ENCODE results near the gene SRCAP.
"Not testable (repeated sequence)": the region's sequence is repeated elsewhere in the genome, so short reads cannot be mapped to it uniquely, and the experiment has no call there.

Gene SRCAP

GRCh38 chr16:30664616-30665109 is 34.3 kb upstream of the SRCAP start:
- FAIRE-seq, result no peak

- FAIRE-seq, result no peak
Observed at GRCh38 chr16:30665155-30665829, 33.7 kb upstream of the SRCAP start.

- FAIRE-seq, result no peak
Observed at GRCh38 chr16:30665830-30666190, 33.2 kb upstream of the SRCAP start.

GRCh38 chr16:30666681-30667080 is 32.3 kb upstream of the SRCAP start:
- no peak for FAIRE-seq

- FAIRE-seq, result no peak
Observed at GRCh38 chr16:30667361-30667905, 31.5 kb upstream of the SRCAP start.

- FAIRE-seq, result no peak
Observed at GRCh38 chr16:30668393-30668792, 30.6 kb upstream of the SRCAP start.

- no peak for FAIRE-seq
Observed at GRCh38 chr16:30669026-30669902, 29.7 kb upstream of the SRCAP start.

- FAIRE-seq, result no peak
Observed at GRCh38 chr16:30669903-30670824, 28.8 kb upstream of the SRCAP start.

GRCh38 chr16:30675143-30675542 is 23.8 kb upstream of the SRCAP start:
- no peak for FAIRE-seq

- FAIRE-seq, result no peak
Observed at GRCh38 chr16:30677931-30678585, 20.9 kb upstream of the SRCAP start.

- no peak for FAIRE-seq
Observed at GRCh38 chr16:30678586-30678970, 20.4 kb upstream of the SRCAP start.

- FAIRE-seq, result no peak
Observed at GRCh38 chr16:30680326-30680725, 18.6 kb upstream of the SRCAP start.

GRCh38 chr16:30688701-30689100 is 10.3 kb upstream of the SRCAP start:
- FAIRE-seq, result no peak

- no peak for FAIRE-seq
Observed at GRCh38 chr16:30691907-30692306, 7.1 kb upstream of the SRCAP start.

GRCh38 chr16:30692396-30693064 is 6.4 kb upstream of the SRCAP start:
- FAIRE-seq, result no peak

- FAIRE-seq, result no peak
Observed at GRCh38 chr16:30694926-30695693, 3.9 kb upstream of the SRCAP start.

- FAIRE-seq, result not testable (repeated sequence)
Observed at GRCh38 chr16:30696646-30697045, 2.3 kb upstream of the SRCAP start.

- FAIRE-seq, result no peak
Observed at GRCh38 chr16:30697264-30698138, 1.5 kb upstream of the SRCAP start.

GRCh38 chr16:30698139-30698815 is 694 bp upstream of the SRCAP start:
- FAIRE-seq, result no peak
